GM18520 (cell line): Measurements from ENCODE around the gene PSG6.
"Not testable (repeated sequence)": the region's sequence is repeated elsewhere in the genome, so short reads cannot be mapped to it uniquely, and the experiment has no call there.

Experiments used
- ATAC-seq: cut with Tn5 transposase; IDR thresholded peaks from one replicate; pipeline ENCODE4 v1.9.1; 2021; ENCODE audit not compliant: unreplicated experiment

The PSG6 gene

GRCh38 chr19:42911731-42912130, 6.0 kb downstream of the PSG6 start:
- not testable (repeated sequence) for ATAC-seq

GRCh38 chr19:42906162-42906561, 11.5 kb downstream of the PSG6 start:
- ATAC-seq: not testable (repeated sequence)

GRCh38 chr19:42900561-42900960, 17.1 kb downstream of the PSG6 start:
- not testable (repeated sequence) for ATAC-seq

GRCh38 chr19:42899674-42900073, 18.0 kb downstream of the PSG6 start:
- ATAC-seq: not testable (repeated sequence)

GRCh38 chr19:42899110-42899509, 18.6 kb downstream of the PSG6 start:
- ATAC-seq: not testable (repeated sequence)

GRCh38 chr19:42898656-42899055, 19.0 kb downstream of the PSG6 start:
- not testable (repeated sequence) for ATAC-seq

GRCh38 chr19:42897729-42898128, 20.0 kb downstream of the PSG6 start:
- ATAC-seq: not testable (repeated sequence)

GRCh38 chr19:42890446-42890845, 27.2 kb downstream of the PSG6 start:
- not testable (repeated sequence) for ATAC-seq

GRCh38 chr19:42887876-42888445, 29.7 kb downstream of the PSG6 start:
- not testable (repeated sequence) for ATAC-seq

GRCh38 chr19:42882730-42883129, 35.0 kb downstream of the PSG6 start:
- not testable (repeated sequence) for ATAC-seq

GRCh38 chr19:42882010-42882409, 35.7 kb downstream of the PSG6 start:
- ATAC-seq: not testable (repeated sequence)

- not testable (repeated sequence) for ATAC-seq
These were observed 36.4 kb downstream of the PSG6 start for GRCh38 chr19:42881279-42881678.

- not testable (repeated sequence) for ATAC-seq
These were observed 37.1 kb downstream of the PSG6 start for GRCh38 chr19:42880621-42881020.

- no peak for ATAC-seq
These were observed 38.1 kb downstream of the PSG6 start, which contains the start of gene PSG1 for GRCh38 chr19:42879613-42880012. Gene PSG1 (minus strand): TSS chr19:42879713. CDS start chr19:42879581, 132 bp downstream.

GRCh38 chr19:42876596-42876995, 41.1 kb downstream of the PSG6 start:
- ATAC-seq: not testable (repeated sequence)

GRCh38 chr19:42875881-42876280, 41.8 kb downstream of the PSG6 start:
- ATAC-seq: not testable (repeated sequence)

GRCh38 chr19:42874901-42875813, 42.5 kb downstream of the PSG6 start:
- ATAC-seq: not testable (repeated sequence)

GRCh38 chr19:42874136-42874535, 43.6 kb downstream of the PSG6 start:
- ATAC-seq: not testable (repeated sequence)

- no peak for ATAC-seq
These were observed 45.1 kb downstream of the PSG6 start for GRCh38 chr19:42872608-42873007.

GRCh38 chr19:42857544-42857867, 60.2 kb downstream of the PSG6 start:
- no peak for ATAC-seq

- ATAC-seq: not testable (repeated sequence)
These were observed 60.7 kb downstream of the PSG6 start for GRCh38 chr19:42856866-42857543.
